DMS153 treated with DMSO at 0.1 percent for 48 hours (cell line): ENCODE measurements around the gene CCDC177.

ENCODE experiments used
- DNase-seq: peaks from one replicate; lab custom pipeline; 2025; ENCODE audit not compliant: unreplicated experiment; lab: John Stamatoyannopoulos, UW

The CCDC177 gene

DNA sequence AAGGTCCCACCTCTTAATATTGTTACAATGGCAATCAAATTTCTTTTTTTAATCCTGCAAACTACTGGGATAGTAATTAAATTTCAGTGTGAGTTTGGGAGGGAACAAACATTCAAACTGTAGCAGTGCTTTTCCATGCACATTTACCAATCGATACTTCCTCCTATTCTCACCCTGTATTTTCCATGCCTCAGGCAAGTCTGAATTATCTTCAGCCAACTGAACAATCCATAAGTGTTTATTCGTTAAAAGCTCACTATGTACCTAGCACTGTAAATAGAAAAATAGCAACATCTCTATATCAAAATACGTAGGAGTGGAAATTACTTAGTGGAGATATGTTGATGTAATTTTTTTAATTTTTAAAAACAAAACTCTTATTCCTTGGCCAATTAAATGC, 43.5 kb downstream of the CCDC177 start:
- DNase-seq: no peak

DNA sequence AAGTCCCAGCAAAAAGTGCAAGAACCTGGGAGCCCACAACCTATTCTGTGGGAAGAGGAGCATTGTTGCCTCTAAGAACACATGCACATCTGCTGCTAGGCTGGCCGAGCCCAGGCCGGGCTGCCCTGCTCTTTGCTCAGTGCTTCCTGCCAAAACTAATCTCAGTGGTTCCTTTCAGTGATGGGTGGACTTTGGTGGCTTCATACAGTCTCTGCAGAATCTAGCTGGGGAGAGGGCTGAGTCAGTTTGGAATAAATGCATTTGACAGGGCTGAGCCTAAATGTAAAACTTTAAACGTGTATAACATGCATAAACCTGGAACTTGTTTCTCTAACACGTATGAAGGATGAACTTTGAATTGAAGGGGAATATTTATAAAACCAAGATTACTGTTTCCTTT, 44.6 kb downstream of the CCDC177 start:
- no peak for DNase-seq

DNA sequence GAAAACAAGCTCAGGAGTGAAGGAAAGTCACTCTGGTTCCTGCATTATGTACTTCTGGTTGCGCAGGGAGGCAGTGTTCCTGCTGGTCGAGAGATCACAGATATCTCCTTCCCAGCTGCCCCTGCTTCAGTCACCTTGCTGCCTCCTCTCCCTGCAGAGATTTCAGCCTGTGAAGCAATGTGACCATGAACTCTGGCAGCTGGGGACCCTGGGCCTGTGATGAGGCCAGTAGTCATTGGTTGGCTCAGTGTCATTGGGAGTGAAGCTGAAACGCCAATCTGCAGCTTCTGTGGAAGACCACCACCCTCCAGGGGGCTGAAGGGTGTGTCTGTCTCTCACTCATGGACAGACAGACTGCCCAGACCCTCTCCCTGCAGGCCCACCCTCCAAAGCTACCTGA, 45.1 kb downstream of the CCDC177 start:
- no peak for DNase-seq

DNA sequence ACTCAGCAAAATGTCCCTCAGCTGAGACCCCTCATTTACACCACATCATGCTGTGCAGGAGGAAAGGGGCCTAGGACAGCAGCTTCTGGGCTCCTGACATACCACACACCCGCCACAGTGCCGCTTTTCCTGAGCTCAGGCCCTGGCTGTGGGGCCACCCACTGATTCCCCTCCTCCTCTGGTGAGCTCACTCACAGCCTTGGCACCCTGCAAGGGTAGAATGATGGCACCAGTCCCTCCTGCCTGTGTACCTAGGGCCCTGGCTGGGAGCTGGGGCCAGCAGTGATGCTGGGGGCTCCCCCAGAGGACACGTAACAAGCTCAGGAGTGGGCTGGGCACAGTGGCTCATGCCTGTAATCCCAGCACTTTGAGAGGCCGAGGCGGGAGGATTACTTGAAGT, 45.7 kb downstream of the CCDC177 start:
- DNase-seq: no peak

GRCh38 chr14:69528143-69528542, 46.5 kb downstream of the CCDC177 start:
- DNase-seq: no peak

GRCh38 chr14:69527635-69528034, 47.0 kb downstream of the CCDC177 start:
- no peak for DNase-seq

GRCh38 chr14:69525896-69526295, 48.8 kb downstream of the CCDC177 start:
- no peak for DNase-seq

DNA sequence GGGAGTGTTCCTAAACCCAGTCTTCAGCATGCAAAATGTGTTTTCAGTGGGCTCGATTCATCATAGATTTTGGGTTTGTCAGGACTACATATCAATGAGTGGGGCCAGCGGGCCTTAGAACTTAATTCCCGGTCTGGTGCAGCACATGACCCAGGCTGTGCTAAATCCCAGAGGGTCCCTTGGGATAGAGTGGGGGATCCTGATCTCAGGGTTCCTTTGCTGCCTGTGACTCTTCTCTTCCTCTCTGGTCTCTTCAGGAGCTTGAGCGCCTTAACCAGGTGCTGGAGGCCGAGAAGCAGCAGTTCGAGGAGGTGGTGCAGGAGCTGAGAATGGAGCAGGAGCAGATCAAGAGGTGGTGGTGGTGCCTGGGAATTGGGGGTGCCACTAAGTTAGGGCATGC, 52.6 kb downstream of the CCDC177 start:
- no peak for DNase-seq
